ENCODE measurements around the gene BMPR1B. TPM values are rescaled to one million over a fixed set of nuclear protein-coding genes. Genes with fewer than 3 reads are reported as not detected.

The BMPR1B gene
- polyA plus RNA-seq, 1 experiment: 0.07 TPM

GRCh38 chr4:94880956-94881355 is 123.2 kb downstream of the BMPR1B start:
- no peaks in the 10 kb centered on the region; the same call in 1 of the 2 replicates for H3K27me3 ChIP-seq (ENCODE audit: control insufficient read depth, insufficient read depth, low read length)
- no peaks in the 10 kb centered on the region for H3K36me3 ChIP-seq (ENCODE audit: control insufficient read depth, insufficient read depth, low read length)
- no peak for DNase-seq (ENCODE audit: low read depth)
- CTCF ChIA-PET: no interaction called here
- TF ChIP-seq, protein P1, sequence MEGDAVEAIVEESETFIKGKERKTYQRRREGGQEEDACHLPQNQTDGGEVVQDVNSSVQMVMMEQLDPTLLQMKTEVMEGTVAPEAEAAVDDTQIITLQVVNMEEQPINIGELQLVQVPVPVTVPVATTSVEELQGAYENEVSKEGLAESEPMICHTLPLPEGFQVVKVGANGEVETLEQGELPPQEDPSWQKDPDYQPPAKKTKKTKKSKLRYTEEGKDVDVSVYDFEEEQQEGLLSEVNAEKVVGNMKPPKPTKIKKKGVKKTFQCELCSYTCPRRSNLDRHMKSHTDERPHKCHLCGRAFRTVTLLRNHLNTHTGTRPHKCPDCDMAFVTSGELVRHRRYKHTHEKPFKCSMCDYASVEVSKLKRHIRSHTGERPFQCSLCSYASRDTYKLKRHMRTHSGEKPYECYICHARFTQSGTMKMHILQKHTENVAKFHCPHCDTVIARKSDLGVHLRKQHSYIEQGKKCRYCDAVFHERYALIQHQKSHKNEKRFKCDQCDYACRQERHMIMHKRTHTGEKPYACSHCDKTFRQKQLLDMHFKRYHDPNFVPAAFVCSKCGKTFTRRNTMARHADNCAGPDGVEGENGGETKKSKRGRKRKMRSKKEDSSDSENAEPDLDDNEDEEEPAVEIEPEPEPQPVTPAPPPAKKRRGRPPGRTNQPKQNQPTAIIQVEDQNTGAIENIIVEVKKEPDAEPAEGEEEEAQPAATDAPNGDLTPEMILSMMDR (IDR thresholded peaks at IDR 0.05; ENCODE audit: insufficient read depth, low read depth, low read length): no peak
- H3K4me3 ChIP-seq (ENCODE audit: low read depth, low read length): no peak overlapping the region
- POLR2A ChIA-PET: no interaction called here

- ChIA-PET POLR2A (no interaction called here), CTCF (interaction anchor here (1.4 kb wide), 1 partner anchor 10 kb away, joined by 3 read pairs; no protein-coding TSS in a partner anchor)
- Histone ChIP-seq H3K4me3 (ENCODE audit: low read depth, low read length) (no peak overlapping the region), H3K36me3 (ENCODE audit: control insufficient read depth, insufficient read depth, low read length) (no peaks in the 10 kb centered on the region), H3K27me3 (ENCODE audit: control insufficient read depth, insufficient read depth, low read length) (no peaks in the 10 kb centered on the region; the same call in 1 of the 2 replicates)
- TF ChIP-seq, protein P1 (IDR thresholded peaks at IDR 0.05; ENCODE audit: insufficient read depth, low read depth, low read length): no peak
- no peak for DNase-seq (ENCODE audit: low read depth)
Observed at GRCh38 chr4:94882756-94883155, 125.0 kb downstream of the BMPR1B start.

GRCh38 chr4:94887027-94887426 is 129.3 kb downstream of the BMPR1B start:
- no peaks in the 10 kb centered on the region; the same call in 1 of the 2 replicates for H3K27me3 ChIP-seq (ENCODE audit: control insufficient read depth, insufficient read depth, low read length)
- no peak for DNase-seq (ENCODE audit: low read depth)
- no peaks in the 10 kb centered on the region for H3K36me3 ChIP-seq (ENCODE audit: control insufficient read depth, insufficient read depth, low read length)
- ChIA-PET CTCF (no interaction called here), POLR2A (no interaction called here)
- H3K4me3 ChIP-seq (ENCODE audit: low read depth, low read length): no peak overlapping the region
- TF ChIP-seq, protein P1 (IDR thresholded peaks at IDR 0.05; ENCODE audit: insufficient read depth, low read depth, low read length): no peak

DNA sequence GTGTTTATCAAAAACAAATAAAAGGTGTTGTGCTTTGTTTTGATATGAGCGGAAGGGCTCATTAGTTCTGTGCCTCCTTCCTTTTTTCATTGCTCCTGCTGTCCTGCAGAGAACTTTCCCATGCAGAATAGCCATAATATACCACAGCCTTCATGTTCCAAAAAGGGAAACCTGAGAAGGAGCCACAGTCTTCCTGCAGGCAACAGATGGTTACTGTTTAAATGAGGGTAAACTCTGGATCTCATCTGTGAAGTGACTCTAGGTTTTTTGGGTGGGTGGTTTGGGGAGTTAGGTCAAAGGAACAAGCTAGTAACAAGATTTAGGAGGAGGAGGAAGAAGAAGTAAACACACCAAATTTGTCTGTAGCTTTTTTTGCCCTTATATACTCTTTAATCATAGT is 131.8 kb downstream of the BMPR1B start:
- POLR2A ChIA-PET: no interaction called here
- TF ChIP-seq, protein P1 (IDR thresholded peaks at IDR 0.05; ENCODE audit: insufficient read depth, low read depth, low read length): no peak
- no peak for DNase-seq (ENCODE audit: low read depth)
- H3K4me3 ChIP-seq (ENCODE audit: low read depth, low read length): no peak overlapping the region
- H3K36me3 ChIP-seq (ENCODE audit: control insufficient read depth, insufficient read depth, low read length): no peaks in the 10 kb centered on the region
- H3K27me3 ChIP-seq (ENCODE audit: control insufficient read depth, insufficient read depth, low read length): no peaks in the 10 kb centered on the region; the same call in 1 of the 2 replicates
- CTCF ChIA-PET: no interaction called here

- DNase-seq (ENCODE audit: low read depth): no peak
- Histone ChIP-seq H3K36me3 (ENCODE audit: control insufficient read depth, insufficient read depth, low read length) (no peaks in the 10 kb centered on the region), H3K27me3 (ENCODE audit: control insufficient read depth, insufficient read depth, low read length) (no peaks in the 10 kb centered on the region), H3K4me3 (ENCODE audit: low read depth, low read length) (no peak overlapping the region)
- CTCF ChIA-PET: no interaction called here
- TF ChIP-seq, protein P1 (IDR thresholded peaks at IDR 0.05; ENCODE audit: insufficient read depth, low read depth, low read length): no peak
- POLR2A ChIA-PET: no interaction called here
Observed at GRCh38 chr4:94889946-94890345, 132.2 kb downstream of the BMPR1B start.
